ENCODE results near the gene PDLIM5. TPM values are rescaled to one million over a fixed set of nuclear protein-coding genes. Genes with fewer than 3 reads are reported as not detected.

PDLIM5 gene
- total RNA-seq, 5 donors from 2014 or later (not counting 1 experiment from before 2014, with no cell fraction given) = 27.1 to 32.0 (median 29.6) TPM

DNA sequence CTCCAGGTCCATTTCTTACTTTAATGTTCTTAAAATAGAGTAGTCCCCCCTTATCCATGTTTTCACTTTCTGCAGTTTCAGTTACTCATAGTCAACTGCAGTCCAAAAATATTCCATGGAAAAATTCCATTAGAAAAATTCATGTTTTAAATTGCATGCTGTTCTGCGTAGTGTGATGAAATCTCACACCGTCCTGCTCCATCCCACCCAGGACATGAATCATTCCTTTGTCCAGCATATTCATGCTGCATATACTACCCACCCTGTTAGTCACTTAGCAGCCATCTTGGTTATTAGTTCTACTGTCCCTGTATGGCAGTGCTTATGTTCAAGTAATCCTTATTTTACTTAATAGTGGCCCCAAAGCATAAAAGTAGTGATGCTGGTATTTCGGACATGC lies 5.4 kb upstream of the PDLIM5 start:
- Histone ChIP-seq H3K27ac (ENCODE audit: low read length) (no peak overlapping the region), H3K4me3 (ENCODE audit: control insufficient read depth in 1 of 2, extremely low read depth in 1 of 2, low read length in 1 of 2) (no peak overlapping the region), H3K4me1 (ENCODE audit: control insufficient read depth in 1 of 2, extremely low read depth in 1 of 2, insufficient read depth in 2 of 2, low read length in 2 of 2) (peaks cover 4% of the 10 kb centered on the region in 2 experiments), H3K9me3 (no peaks in the 10 kb centered on the region), H3K36me3 (ENCODE audit: control insufficient read depth in 2 of 2, extremely low read depth in 1 of 2, insufficient read depth in 1 of 2, low read length in 1 of 2) (no peaks in the 10 kb centered on the region), H3K27me3 (replicated peaks in 1 of 2; ENCODE audit: control insufficient read depth in 2 of 2, extremely low read depth in 1 of 2, insufficient read depth in 2 of 2, low read length in 1 of 2) (peaks cover 0 to 13% of the 10 kb centered on the region in 2 experiments)
- DNase-seq = no peak
- Mint-ChIP-seq H3K4me3 (no peak overlapping the region), H3K27ac (no peak overlapping the region), H3K36me3 (no peaks in the 10 kb centered on the region), H3K27me3 (peaks cover 24 to 32% of the 10 kb centered on the region in 2 donors), H3K9me3 (no peaks in the 10 kb centered on the region), H3K4me1 (peaks cover 6 to 7% (median 6%) of the 10 kb centered on the region in 3 donors)
- POLR2A ChIA-PET = no interaction called here
- ATAC-seq (replicated peaks in 1 of 4) = no peak
- CTCF ChIA-PET = no interaction called here
- WGBS (ENCODE audit: insufficient coverage) = 90% methylated on average over 2 of the region's 3 CpGs

DNA sequence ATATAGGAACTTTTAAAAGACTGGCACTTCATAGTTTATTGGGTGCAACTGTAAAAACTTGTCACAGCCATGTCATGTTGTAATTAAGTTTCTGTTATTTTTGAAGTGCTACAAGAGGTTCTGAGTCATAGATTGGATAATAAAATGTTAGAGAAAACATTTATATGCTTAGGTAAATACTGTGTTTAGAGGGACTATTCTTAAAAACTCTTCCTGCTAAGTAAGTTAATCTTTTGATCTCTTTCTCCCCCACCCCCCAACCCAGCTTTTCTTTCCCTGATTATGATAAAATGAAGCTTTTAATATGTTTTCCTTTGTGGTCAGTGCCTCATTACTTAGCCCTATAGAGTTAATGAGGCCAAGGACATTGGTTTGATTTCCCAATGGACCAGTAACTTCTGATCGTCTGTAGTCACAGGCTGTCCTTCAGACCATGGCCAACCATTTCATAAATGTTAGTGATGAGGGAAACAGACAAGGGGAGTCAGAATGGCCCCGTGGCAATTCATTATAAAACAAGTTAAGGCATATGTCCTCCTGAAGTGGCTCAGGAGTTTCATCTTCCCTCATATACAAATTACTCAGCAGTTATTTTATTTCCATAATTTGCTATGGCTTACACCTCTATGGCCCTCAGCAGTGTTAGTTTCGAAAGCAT lies 3.9 kb upstream of the PDLIM5 start:
- Histone ChIP-seq H3K4me1 (ENCODE audit: control insufficient read depth in 1 of 2, extremely low read depth in 1 of 2, insufficient read depth in 2 of 2, low read length in 2 of 2) (peaks cover 7 to 9% of the 10 kb centered on the region in 2 experiments), H3K36me3 (ENCODE audit: control insufficient read depth in 2 of 2, extremely low read depth in 1 of 2, insufficient read depth in 1 of 2, low read length in 1 of 2) (no peaks in the 10 kb centered on the region), H3K27ac (ENCODE audit: low read length) (no peak overlapping the region), H3K27me3 (replicated peaks in 1 of 2; ENCODE audit: control insufficient read depth in 2 of 2, extremely low read depth in 1 of 2, insufficient read depth in 2 of 2, low read length in 1 of 2) (peaks cover 0 to 13% of the 10 kb centered on the region in 2 experiments), H3K9me3 (no peaks in the 10 kb centered on the region), H3K4me3 (ENCODE audit: control insufficient read depth in 1 of 2, extremely low read depth in 1 of 2, low read length in 1 of 2) (no peak overlapping the region)
- ATAC-seq (replicated peaks in 1 of 4) (no peak), DNase-seq (no peak)
- Mint-ChIP-seq H3K27me3 (peaks cover 24 to 32% of the 10 kb centered on the region in 2 donors), H3K36me3 (no peaks in the 10 kb centered on the region), H3K9me3 (no peaks in the 10 kb centered on the region), H3K4me1 (peaks cover 11 to 13% (median 12%) of the 10 kb centered on the region in 3 donors), H3K4me3 (no peak overlapping the region), H3K27ac (no peak overlapping the region)
- ChIA-PET CTCF (no interaction called here), POLR2A (no interaction called here)
- WGBS (ENCODE audit: insufficient coverage) = no CpG with 5 or more reads among the region's 3 CpGs

DNA sequence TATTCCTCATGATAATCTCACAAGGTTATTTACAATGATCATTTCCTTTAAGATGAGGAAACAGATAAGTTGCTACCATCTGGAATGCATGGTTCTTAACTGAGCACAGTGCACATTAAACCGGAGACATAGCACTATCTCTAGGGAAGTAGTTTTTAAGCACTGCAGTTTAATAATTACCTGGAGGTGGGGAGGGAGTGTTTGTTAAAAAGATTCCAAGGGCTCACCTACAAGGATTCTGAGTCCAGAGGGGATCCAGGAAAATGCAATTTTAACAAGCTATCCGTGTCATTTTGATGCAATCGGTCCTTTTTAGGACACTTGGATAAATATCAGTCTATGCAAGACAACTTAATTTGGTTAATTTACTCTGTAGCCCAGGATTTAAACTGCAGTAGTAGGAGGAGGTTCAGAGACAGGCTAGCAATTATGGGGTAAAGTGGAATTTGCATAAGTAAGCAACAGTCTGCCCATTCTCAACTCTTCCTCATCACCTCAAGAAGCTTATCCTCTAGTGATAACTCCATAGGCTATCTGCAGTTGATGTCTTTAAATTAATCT lies 2.8 kb upstream of the PDLIM5 start:
- DNase-seq (no peak), ATAC-seq (replicated peaks in 1 of 4) (no peak)
- WGBS (ENCODE audit: insufficient coverage) = 79% methylated on average over 3 of the region's 3 CpGs
- Mint-ChIP-seq H3K4me1 (peaks cover 18 to 22% (median 20%) of the 10 kb centered on the region in 3 donors), H3K4me3 (no peak overlapping the region), H3K27me3 (peaks cover 24 to 32% of the 10 kb centered on the region in 2 donors), H3K36me3 (no peaks in the 10 kb centered on the region), H3K9me3 (no peaks in the 10 kb centered on the region), H3K27ac (no peak overlapping the region)
- peaks cover 0 to 13% of the 10 kb centered on the region in 2 experiments for H3K27me3 ChIP-seq (replicated peaks in 1 of 2; ENCODE audit: control insufficient read depth in 2 of 2, extremely low read depth in 1 of 2, insufficient read depth in 2 of 2, low read length in 1 of 2)
- POLR2A ChIA-PET = no interaction called here
- no peak overlapping the region for H3K4me3 ChIP-seq (ENCODE audit: control insufficient read depth in 1 of 2, extremely low read depth in 1 of 2, low read length in 1 of 2)
- peaks cover 10 to 11% of the 10 kb centered on the region in 2 experiments for H3K4me1 ChIP-seq (ENCODE audit: control insufficient read depth in 1 of 2, extremely low read depth in 1 of 2, insufficient read depth in 2 of 2, low read length in 2 of 2)
- no peaks in the 10 kb centered on the region for H3K9me3 ChIP-seq
- no peak overlapping the region for H3K27ac ChIP-seq (ENCODE audit: low read length)
- no peaks in the 10 kb centered on the region for H3K36me3 ChIP-seq (ENCODE audit: control insufficient read depth in 2 of 2, extremely low read depth in 1 of 2, insufficient read depth in 1 of 2, low read length in 1 of 2)
- CTCF ChIA-PET = no interaction called here

DNA sequence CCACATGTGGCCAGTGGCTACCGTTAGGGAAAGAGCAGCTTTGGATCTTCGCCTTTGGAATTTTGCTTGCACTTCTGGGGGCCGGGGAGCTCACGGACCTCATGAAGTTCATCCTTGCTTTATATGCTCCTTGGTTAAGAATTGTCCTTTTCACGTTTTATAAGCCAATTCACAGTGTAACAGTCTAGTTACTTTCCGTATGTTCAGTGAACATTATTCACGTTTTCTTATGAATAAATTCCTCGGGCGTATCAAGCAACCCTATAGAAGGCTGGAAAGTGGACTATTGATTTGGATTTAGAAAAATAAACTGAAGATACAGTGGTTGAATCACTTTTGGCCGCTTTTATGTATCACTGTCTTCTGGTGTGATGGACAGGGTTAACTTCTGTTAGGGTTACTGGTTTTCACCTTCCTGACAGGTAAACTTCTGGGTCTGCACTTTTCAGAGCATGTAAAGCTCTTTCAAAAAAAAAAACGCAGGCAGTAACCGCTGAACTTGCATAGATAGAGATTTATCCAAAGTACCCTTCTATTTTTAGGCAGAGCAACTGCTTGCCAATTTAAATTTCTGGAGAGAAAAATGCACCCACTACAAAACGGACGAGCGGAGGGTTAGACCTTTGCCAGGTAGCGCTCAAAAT lies 569 bp upstream of the PDLIM5 start:
- Histone ChIP-seq H3K4me3 (ENCODE audit: control insufficient read depth in 1 of 2, extremely low read depth in 1 of 2, low read length in 1 of 2) (peak overlapping the region; percentile 32 to 95), H3K4me1 (ENCODE audit: control insufficient read depth in 1 of 2, extremely low read depth in 1 of 2, insufficient read depth in 2 of 2, low read length in 2 of 2) (peaks cover 10 to 11% of the 10 kb centered on the region in 2 experiments), H3K36me3 (ENCODE audit: control insufficient read depth in 2 of 2, extremely low read depth in 1 of 2, insufficient read depth in 1 of 2, low read length in 1 of 2) (no peaks in the 10 kb centered on the region), H3K9me3 (no peaks in the 10 kb centered on the region), H3K27ac (ENCODE audit: low read length) (no peak overlapping the region), H3K27me3 (replicated peaks in 1 of 2; ENCODE audit: control insufficient read depth in 2 of 2, extremely low read depth in 1 of 2, insufficient read depth in 2 of 2, low read length in 1 of 2) (peaks cover 0 to 13% of the 10 kb centered on the region in 2 experiments)
- Mint-ChIP-seq H3K27ac (peak overlapping the region; percentile 51 to 77), H3K36me3 (no peaks in the 10 kb centered on the region), H3K4me1 (peaks cover 25 to 32% (median 30%) of the 10 kb centered on the region in 3 donors), H3K9me3 (no peaks in the 10 kb centered on the region), H3K4me3 (peak overlapping the region; percentile 86 to 87 (median 86)), H3K27me3 (peaks cover 24 to 29% of the 10 kb centered on the region in 2 donors)
- ChIA-PET CTCF (interaction anchor here in 1 of 2 donors (0.6 to 2.0 kb wide), 2 partner anchors 44 to 170 kb away, joined by 3 to 5 read pairs; no protein-coding TSS in a partner anchor), POLR2A (interaction anchor here (0.7 kb wide), 2 partner anchors 9 to 195 kb away, joined by 3 to 5 read pairs; no protein-coding TSS in a partner anchor)
- DNase-seq (no peak), ATAC-seq (replicated peaks in 1 of 4) (no peak)
- WGBS (ENCODE audit: insufficient coverage) = 35% methylated on average over 4 of the region's 16 CpGs

DNA sequence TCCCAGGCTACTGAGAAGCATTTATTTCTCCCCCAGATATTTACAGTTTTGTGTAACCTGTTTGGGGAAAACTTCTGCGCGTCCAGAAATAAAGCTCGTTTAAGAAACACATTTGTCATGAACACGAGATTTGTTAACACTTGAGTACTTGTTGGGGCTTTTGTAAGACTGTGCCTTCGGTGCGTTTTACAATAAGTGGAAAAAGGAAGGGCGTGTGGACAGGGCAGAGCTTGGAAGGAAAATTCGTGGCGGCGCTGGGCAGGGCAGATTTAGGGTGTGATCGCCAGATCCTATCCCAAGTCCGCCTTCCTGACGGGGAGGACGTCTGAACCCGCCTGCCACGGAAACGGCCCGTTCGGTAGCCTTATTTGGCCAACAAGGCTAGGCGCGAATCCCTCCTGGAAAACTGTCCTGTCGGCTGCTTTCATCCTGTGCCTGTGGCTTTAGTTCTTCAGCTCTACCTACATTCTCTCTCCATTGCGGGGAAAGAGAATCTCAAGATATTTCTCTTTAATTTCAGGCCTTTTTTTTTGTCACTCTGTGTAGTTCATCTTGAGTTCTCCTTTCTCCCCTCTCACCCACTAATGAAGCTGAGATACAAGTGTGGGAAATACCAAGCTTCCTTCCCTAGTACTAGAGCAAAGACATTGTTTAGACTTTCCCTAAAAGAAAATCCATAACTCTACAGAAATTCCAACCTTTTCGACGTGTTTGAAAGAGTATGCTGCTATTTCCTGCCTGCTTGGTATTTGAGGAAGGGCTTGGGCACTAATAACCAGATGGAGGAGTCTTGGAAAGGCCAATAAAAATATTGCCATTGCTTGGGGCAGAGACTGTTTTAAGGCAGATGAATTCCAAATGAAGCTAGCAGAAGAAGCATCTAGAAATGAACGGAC lies 982 bp downstream of the PDLIM5 start:
- ATAC-seq (replicated peaks in 1 of 4) (no peak), DNase-seq (peak in 2 of 35 experiments; percentile 1 to 5)
- Histone ChIP-seq H3K36me3 (ENCODE audit: control insufficient read depth in 2 of 2, extremely low read depth in 1 of 2, insufficient read depth in 1 of 2, low read length in 1 of 2) (no peaks in the 10 kb centered on the region), H3K27ac (ENCODE audit: low read length) (no peak overlapping the region), H3K27me3 (replicated peaks in 1 of 2; ENCODE audit: control insufficient read depth in 2 of 2, extremely low read depth in 1 of 2, insufficient read depth in 2 of 2, low read length in 1 of 2) (peaks cover 0 to 13% of the 10 kb centered on the region in 2 experiments), H3K9me3 (no peaks in the 10 kb centered on the region), H3K4me1 (ENCODE audit: control insufficient read depth in 1 of 2, extremely low read depth in 1 of 2, insufficient read depth in 2 of 2, low read length in 2 of 2) (peaks cover 10 to 11% of the 10 kb centered on the region in 2 experiments), H3K4me3 (ENCODE audit: control insufficient read depth in 1 of 2, extremely low read depth in 1 of 2, low read length in 1 of 2) (peak overlapping the region; percentile 80 to 95)
- H3K27ac Mint-ChIP-seq = peak overlapping the region; percentile 18 to 51
- WGBS (ENCODE audit: insufficient coverage) = 9% methylated on average over 14 of the region's 26 CpGs
- H3K36me3 Mint-ChIP-seq = peaks cover 2% of the 10 kb centered on the region
- peak overlapping the region; percentile 86 to 87 (median 86) for H3K4me3 Mint-ChIP-seq
- CTCF ChIA-PET = interaction anchor here in 1 of 2 donors (1.4 to 2.0 kb wide), 2 partner anchors 11 to 46 kb away, joined by 5 read pairs; no protein-coding TSS in a partner anchor
- no peaks in the 10 kb centered on the region for H3K9me3 Mint-ChIP-seq
- H3K27me3 Mint-ChIP-seq = peaks cover 14 to 18% of the 10 kb centered on the region in 2 donors
- H3K4me1 Mint-ChIP-seq = peaks cover 25 to 35% (median 34%) of the 10 kb centered on the region in 3 donors
- POLR2A ChIA-PET = interaction anchor here in 1 of 2 donors (1.4 kb wide), 1 partner anchor 13 kb away, joined by 3 read pairs; no protein-coding TSS in a partner anchor
